Choroid plexus epithelial cell (primary cell): Measurements from ENCODE around the gene ITPK1.

Source experiments
- DNase-seq: peaks from one replicate; pipeline ENCODE4 v3.0.0-alpha.2; 2010; ENCODE audit warnings: low read depth
- H3K4me3 ChIP-seq: 2 replicates; pipeline ENCODE4 v1.5.1; 2011; ENCODE audit warnings: low read depth, mild to moderate bottlenecking, control low read depth, low read length, moderate library complexity
- TF ChIP-seq, protein P1 (sequence below): conservative IDR thresholded peaks from 2 replicates; pipeline ENCODE4 v1.5.1; 2011; ENCODE audit warnings: low read depth, mild to moderate bottlenecking, control low read depth, inconsistent platforms, low read length, moderate library complexity

ITPK1 gene

DNA sequence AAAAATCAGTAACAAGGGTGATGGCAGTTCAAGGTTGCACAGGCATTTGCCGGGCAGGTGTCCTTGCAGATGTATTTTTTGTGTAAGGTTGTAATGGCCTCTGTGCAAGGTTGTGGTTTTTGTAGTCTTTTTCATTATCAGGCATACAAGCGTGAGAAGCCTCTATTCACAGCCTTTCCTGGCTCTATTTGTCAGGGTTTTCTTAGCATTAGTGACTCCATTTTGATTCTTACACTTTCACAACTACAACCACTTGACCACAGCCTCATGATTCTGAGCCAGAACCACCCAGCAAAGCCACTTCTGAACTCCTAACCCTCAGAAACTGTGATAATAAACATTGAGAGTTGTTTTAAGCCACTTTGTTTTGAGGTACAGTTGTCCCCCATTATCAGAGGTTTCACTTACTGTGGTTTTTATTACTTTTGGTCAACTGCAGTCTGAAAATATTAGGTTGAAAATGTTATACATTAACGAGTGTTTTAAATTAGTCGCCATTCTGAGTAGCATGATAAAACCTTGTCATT, 220.3 kb downstream of the ITPK1 start:
- no peak for DNase-seq
- H3K4me3 ChIP-seq = no peak overlapping the region
- TF ChIP-seq, protein P1, sequence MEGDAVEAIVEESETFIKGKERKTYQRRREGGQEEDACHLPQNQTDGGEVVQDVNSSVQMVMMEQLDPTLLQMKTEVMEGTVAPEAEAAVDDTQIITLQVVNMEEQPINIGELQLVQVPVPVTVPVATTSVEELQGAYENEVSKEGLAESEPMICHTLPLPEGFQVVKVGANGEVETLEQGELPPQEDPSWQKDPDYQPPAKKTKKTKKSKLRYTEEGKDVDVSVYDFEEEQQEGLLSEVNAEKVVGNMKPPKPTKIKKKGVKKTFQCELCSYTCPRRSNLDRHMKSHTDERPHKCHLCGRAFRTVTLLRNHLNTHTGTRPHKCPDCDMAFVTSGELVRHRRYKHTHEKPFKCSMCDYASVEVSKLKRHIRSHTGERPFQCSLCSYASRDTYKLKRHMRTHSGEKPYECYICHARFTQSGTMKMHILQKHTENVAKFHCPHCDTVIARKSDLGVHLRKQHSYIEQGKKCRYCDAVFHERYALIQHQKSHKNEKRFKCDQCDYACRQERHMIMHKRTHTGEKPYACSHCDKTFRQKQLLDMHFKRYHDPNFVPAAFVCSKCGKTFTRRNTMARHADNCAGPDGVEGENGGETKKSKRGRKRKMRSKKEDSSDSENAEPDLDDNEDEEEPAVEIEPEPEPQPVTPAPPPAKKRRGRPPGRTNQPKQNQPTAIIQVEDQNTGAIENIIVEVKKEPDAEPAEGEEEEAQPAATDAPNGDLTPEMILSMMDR = no peak

DNA sequence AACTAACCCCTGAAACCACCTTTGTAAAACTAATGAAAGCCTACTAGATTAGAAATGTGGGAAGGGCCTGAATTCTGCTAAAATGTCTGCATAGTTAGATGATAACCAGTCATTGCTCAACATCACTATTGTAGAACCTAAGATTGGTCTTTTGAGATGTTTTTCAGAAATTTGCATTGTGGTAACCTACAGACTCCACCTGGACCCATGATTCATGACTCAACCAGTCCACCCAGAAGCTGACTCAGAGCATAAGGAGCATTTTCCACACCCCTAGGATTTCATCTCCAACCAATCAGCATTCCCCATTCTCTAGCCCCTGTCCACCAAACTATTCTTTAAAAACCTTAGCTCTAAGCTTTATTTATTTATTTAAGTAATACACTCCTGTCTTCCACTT, 223.1 kb downstream of the ITPK1 start:
- DNase-seq = no peak
- TF ChIP-seq, protein P1 = no peak
- no peak overlapping the region for H3K4me3 ChIP-seq

DNA sequence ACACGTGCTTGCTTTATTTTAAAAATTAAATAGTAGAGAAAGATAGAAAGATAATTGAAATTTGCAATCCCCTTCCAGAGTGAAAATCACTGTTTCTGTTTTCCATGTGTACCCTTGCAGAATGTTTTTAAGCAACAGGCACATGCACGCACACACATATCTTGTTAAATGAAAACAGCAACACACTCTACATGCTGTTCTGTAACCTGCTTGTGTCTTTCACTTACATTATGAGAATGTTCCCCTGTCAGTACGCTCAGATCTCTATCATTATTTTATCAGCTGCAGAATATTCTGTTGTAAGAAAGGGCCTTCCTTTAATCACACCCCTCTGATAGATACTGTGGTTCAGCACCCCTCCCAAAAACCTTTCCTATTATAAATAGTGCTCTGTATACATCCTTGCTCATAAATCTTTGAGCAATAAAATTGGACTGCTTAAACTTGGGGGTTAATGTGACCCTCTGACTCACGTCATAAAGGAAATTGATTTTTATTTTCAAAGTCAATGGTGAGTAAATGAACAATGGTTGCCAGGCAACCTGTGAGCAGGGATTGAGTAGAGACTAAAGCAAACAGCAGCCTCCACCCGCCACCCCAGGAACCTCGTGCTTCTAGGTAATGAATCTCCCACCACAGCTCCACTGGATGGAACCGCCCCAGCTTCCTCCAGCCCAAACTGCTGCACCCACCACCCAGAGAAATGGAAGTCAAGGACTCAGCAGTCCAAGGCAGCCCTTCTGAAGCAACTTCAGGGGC, 224.7 kb downstream of the ITPK1 start:
- TF ChIP-seq, protein P1 = no peak
- no peak overlapping the region for H3K4me3 ChIP-seq
- DNase-seq = no peak

DNA sequence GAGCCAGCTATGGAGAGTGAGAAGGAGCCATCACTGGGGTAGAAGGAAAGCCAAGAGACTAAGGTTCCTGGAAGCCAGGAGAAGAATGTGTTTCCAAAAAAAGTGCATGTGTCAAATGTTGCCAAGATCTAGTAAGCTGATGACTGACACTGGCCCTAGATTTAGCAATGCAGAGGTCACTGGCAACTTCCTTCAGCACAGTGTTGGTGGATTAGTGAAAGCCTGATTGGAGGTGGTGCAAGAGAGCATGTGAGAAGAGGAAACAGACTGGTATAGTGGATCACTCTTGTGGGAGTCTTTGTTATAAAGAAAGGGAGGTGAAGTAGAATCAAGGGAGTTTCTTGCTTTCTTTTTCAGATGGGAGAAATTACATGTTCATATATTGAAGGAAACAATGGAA, 226.8 kb downstream of the ITPK1 start:
- H3K4me3 ChIP-seq = no peak overlapping the region
- TF ChIP-seq, protein P1 = no peak
- DNase-seq = no peak

DNA sequence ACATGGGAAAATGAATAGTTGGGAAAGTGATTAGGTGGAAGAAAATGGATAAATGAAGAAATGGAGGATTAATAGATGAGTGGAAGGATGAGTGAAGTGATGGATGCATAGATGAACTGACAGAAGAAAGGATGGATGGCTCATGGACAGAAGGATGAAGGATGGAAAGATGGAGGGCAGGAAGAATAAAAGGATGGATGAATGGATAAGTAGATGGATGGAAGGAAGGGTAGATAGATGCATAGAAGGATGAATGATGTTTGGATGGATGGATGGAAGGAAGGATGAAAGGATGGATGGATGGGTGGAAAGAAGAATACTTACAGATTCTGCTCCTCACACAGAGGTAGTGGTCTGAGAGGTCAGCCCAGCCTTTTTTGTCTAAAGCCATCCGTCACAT, 228.6 kb downstream of the ITPK1 start:
- no peak for DNase-seq
- H3K4me3 ChIP-seq = no peak overlapping the region
- TF ChIP-seq, protein P1 = no peak
